RWPE2 (cell line): Measurements from ENCODE around the gene PDE4B.

Experiments
- ATAC-seq: fragments of 200-7000 bp; cut with Tn5 transposase; 3 replicates; pipeline ENCODE4 v1.9.1; 2021; ENCODE audit warnings: low read depth
- DNase-seq: peaks from one replicate; pipeline ENCODE4 v3.0.0-alpha.2; 2020; ENCODE audit warnings: low spot score
- H3K27ac ChIP-seq: fragments of 450-650 bp; 2 replicates; pipeline ENCODE4 v1.5.1; 2017; ENCODE audit warnings: mild to moderate bottlenecking; ENCODE audit not compliant: poor library complexity, severe bottlenecking
- H3K27me3 ChIP-seq: fragments of 250-450 bp; sonication (Bioruptor Pico); 2 replicates; pipeline ENCODE4 v1.5.1; 2021; ENCODE audit warnings: mild to moderate bottlenecking, moderate library complexity; ENCODE audit not compliant: insufficient read depth, poor library complexity, severe bottlenecking
- H3K36me3 ChIP-seq: fragments of 250-450 bp; sonication (Bioruptor Pico); 2 replicates; pipeline ENCODE4 v1.5.1; 2020; ENCODE audit warnings: low read depth, mild to moderate bottlenecking, moderate library complexity
- H3K4me1 ChIP-seq: fragments of 250-450 bp; sonication (Bioruptor Pico); 2 replicates; pipeline ENCODE4 v1.5.1; 2021; ENCODE audit warnings: mild to moderate bottlenecking, moderate library complexity; ENCODE audit not compliant: insufficient read depth, poor library complexity, severe bottlenecking
- H3K4me3 ChIP-seq: fragments of 250-450 bp; sonication (Bioruptor Pico); 2 replicates; pipeline ENCODE4 v1.5.1; 2021; ENCODE audit warnings: mild to moderate bottlenecking, moderate library complexity; ENCODE audit not compliant: severe bottlenecking
- H3K9me3 ChIP-seq: fragments of 250-450 bp; sonication (Bioruptor Pico); 2 replicates; pipeline ENCODE4 v1.5.1; 2021; ENCODE audit warnings: mild to moderate bottlenecking, moderate library complexity; ENCODE audit not compliant: severe bottlenecking
- CTCF ChIP-seq: fragments of 450-650 bp; IDR thresholded peaks from one replicate; pipeline ENCODE4 v1.5.1; 2017; ENCODE audit warnings: mild to moderate bottlenecking, moderate library complexity; ENCODE audit not compliant: poor library complexity, severe bottlenecking

Gene PDE4B

DNA sequence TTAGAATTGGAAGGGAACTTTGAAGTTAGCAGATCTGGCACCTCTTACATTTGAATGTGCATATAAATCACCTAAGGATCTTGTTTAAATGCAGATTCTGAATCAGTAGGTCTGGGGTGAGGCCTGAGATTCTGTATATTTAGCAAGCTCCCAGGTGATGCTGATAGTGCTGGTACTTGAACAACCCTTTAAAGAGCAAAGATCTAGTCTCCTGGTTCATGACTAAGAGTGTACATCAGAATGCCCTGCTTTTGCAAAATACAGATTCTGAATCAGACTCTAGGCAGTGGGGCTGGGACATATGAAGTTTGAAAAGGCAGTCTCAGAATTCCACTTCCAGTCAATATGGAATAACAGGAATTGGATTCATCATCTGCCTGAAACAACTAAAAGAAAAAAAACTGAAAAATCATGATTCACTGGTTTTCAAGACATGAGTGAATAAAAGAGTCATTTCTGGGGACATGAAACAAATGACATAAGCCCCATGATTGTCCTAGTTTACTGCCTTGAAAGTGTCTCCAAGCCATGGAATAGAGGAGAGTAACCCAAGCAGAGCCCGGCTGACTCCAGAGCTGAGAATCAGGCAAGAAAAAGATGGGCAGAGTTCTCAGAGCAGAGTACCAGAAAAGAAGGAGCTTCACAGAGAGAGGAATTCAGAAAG lies 591.7 kb downstream of the PDE4B start:
- Histone ChIP-seq H3K4me1 (no peaks in the 10 kb centered on the region), H3K9me3 (no peaks in the 10 kb centered on the region), H3K27ac (no peak overlapping the region), H3K27me3 (no peaks in the 10 kb centered on the region), H3K36me3 (no peaks in the 10 kb centered on the region), H3K4me3 (no peak overlapping the region)
- DNase-seq (no peak), ATAC-seq (no peak)
- no peak for TF ChIP-seq CTCF

- no peaks in the 10 kb centered on the region for H3K4me1 ChIP-seq
- no peak for TF ChIP-seq CTCF
- no peaks in the 10 kb centered on the region for H3K36me3 ChIP-seq
- no peak for DNase-seq
- ATAC-seq, result no peak
- H3K4me3 ChIP-seq, result no peak overlapping the region
- H3K27ac ChIP-seq, result no peak overlapping the region
- H3K27me3 ChIP-seq, result no peaks in the 10 kb centered on the region
- H3K9me3 ChIP-seq, result no peaks in the 10 kb centered on the region
These were observed 594.0 kb downstream of the PDE4B start for GRCh38 chr1:66386712-66387111.

DNA sequence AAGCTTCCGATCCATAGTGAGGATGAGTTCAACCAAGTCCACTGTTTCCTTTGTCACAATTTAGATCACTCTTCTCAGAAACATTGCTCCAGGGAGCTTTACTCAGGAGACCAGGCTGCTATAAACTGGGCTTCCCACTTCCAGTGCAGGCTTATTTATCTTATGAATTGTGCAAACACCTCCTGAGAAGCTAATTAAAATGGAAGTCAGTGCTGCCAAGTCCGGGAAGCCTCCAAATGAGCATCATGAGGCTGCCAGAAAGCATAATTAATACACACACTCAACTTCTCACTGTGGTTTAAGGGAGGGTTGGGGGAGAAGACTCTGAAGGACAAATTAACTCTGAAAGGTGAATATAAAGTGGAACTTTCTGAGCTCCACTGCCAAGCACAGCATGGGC lies 596.2 kb downstream of the PDE4B start:
- ATAC-seq (no peak), DNase-seq (no peak)
- no peak overlapping the region for H3K27ac ChIP-seq
- TF ChIP-seq CTCF, result no peak
- H3K36me3 ChIP-seq, result no peaks in the 10 kb centered on the region
- H3K27me3 ChIP-seq, result no peaks in the 10 kb centered on the region
- H3K4me3 ChIP-seq, result no peak overlapping the region
- H3K9me3 ChIP-seq, result no peaks in the 10 kb centered on the region
- H3K4me1 ChIP-seq, result no peaks in the 10 kb centered on the region

DNA sequence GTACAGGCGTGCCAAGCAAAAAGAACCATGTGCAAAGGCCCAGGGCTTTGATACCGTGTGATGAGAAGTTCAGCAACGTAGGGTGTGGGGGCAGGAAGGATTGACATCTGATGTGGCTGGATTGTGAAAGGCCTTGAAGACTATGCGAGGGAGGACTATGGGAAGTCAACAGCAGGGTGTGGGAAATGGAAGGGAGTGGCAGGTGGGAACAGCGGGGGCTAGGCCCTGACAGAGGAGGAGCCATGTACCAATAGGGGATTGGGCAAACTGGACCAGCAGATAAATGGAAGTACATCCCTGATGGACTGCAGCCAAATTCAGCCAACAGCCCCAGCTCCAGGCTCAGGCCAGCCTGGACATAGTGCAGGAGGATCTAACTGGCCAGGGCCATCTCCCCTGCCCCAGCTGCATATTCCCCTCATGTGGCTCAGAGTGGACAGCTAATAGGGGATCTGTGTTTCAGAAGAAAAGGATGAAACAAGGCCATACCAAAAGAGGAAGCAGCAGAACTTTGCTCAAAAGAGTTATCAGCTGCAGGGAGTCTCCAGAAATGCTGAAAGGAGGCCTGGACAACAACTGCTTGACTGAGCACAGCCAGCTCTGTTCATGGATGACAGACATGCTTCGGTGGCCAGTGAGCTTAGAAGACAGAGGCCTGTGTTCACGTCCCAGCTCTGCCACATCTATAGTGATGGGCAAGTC lies 601.0 kb downstream of the PDE4B start:
- Histone ChIP-seq H3K36me3 (no peaks in the 10 kb centered on the region), H3K27ac (no peak overlapping the region), H3K9me3 (no peaks in the 10 kb centered on the region), H3K27me3 (no peaks in the 10 kb centered on the region), H3K4me1 (no peaks in the 10 kb centered on the region), H3K4me3 (no peak overlapping the region)
- no peak for TF ChIP-seq CTCF
- ATAC-seq, result no peak
- DNase-seq, result no peak

GRCh38 chr1:66394603-66395002 lies 601.9 kb downstream of the PDE4B start:
- H3K4me3 ChIP-seq, result no peak overlapping the region
- no peak overlapping the region for H3K27ac ChIP-seq
- no peaks in the 10 kb centered on the region for H3K4me1 ChIP-seq
- ATAC-seq (no peak), DNase-seq (no peak)
- H3K36me3 ChIP-seq, result no peaks in the 10 kb centered on the region
- H3K9me3 ChIP-seq, result no peaks in the 10 kb centered on the region
- H3K27me3 ChIP-seq, result no peaks in the 10 kb centered on the region
- no peak for TF ChIP-seq CTCF
